HepG2 (cell line): Measurements from ENCODE around the gene SUCLG1. TPM values are rescaled to one million over a fixed set of nuclear protein-coding genes. Genes with fewer than 3 reads are reported as not detected.
A peak's percentile ranks its signal among the peaks of the same experiment; 100 is the strongest.

ENCODE experiments used
- FIP1L1 ChIP-seq: fragments of 200-400 bp; formaldehyde crosslinking; IDR thresholded peaks from 2 replicates; pipeline ENCODE4 v1.6.1; 2018; ENCODE audit warnings: low read depth, mild to moderate bottlenecking, low read length, moderate library complexity, borderline replicate concordance; ENCODE audit not compliant: insufficient read depth
- FOSL2 ChIP-seq: sonication (generic); formaldehyde crosslinking; IDR thresholded peaks from 2 replicates; pipeline ENCODE4 v1.4.0; 2020; ENCODE audit warnings: missing genetic modification reagents
- KAT8 ChIP-seq: IDR thresholded peaks from 2 replicates; pipeline ENCODE4 v1.6.1; 2016; ENCODE audit warnings: missing genetic modification reagents, missing compliant biosample characterization
- NFKBIZ ChIP-seq: IDR thresholded peaks from 2 replicates; pipeline ENCODE4 v1.6.1; 2018; ENCODE audit warnings: missing genetic modification reagents, missing compliant biosample characterization
- SYNCRIP ChIP-seq: fragments of 200-400 bp; formaldehyde crosslinking; IDR thresholded peaks from 2 replicates; pipeline ENCODE4 v1.6.1; 2018; ENCODE audit warnings: mild to moderate bottlenecking, low read depth, low read length; ENCODE audit not compliant: insufficient read depth
- YY1 ChIP-seq: IDR thresholded peaks from 2 replicates; pipeline ENCODE4 v1.6.1; 2011; ENCODE audit warnings: low read length, low read depth, moderate library complexity, mild to moderate bottlenecking; ENCODE audit not compliant: insufficient read depth, insufficient replicate concordance
- ZC3H13 ChIP-seq: sonication (generic); formaldehyde crosslinking; IDR thresholded peaks from 2 replicates; pipeline ENCODE4 v1.8.1; 2023; ENCODE audit warnings: mild to moderate bottlenecking, missing genetic modification reagents, moderate library complexity
- ZNF124 ChIP-seq: sonication (generic); formaldehyde crosslinking; IDR thresholded peaks from 2 replicates; pipeline ENCODE4 v1.4.0; 2020; ENCODE audit warnings: missing genetic modification reagents
- ZNF337 ChIP-seq: sonication (generic); formaldehyde crosslinking; IDR thresholded peaks from 2 replicates; pipeline ENCODE4 v1.5.1; 2020; ENCODE audit warnings: missing genetic modification reagents, low read depth, mild to moderate bottlenecking, borderline replicate concordance
- ZNF343 ChIP-seq: sonication (generic); formaldehyde crosslinking; IDR thresholded peaks from 2 replicates; pipeline ENCODE4 v1.4.0; 2020; ENCODE audit warnings: mild to moderate bottlenecking, missing genetic modification reagents
- ZNF350 ChIP-seq: sonication (generic); formaldehyde crosslinking; IDR thresholded peaks from 2 replicates; pipeline ENCODE4 v1.4.0; 2020; ENCODE audit warnings: mild to moderate bottlenecking, low read depth, missing genetic modification reagents, borderline replicate concordance
- ZNF446 ChIP-seq: sonication (generic); formaldehyde crosslinking; IDR thresholded peaks from 2 replicates; pipeline ENCODE4 v1.5.0; 2020; ENCODE audit warnings: mild to moderate bottlenecking, missing genetic modification reagents
- polyA plus RNA-seq, 8 experiments: library from polyadenylated mRNA; depleted of rRNA in 3 of 8; stranded (reverse) in 7 of 8; unstranded in 1 of 8; fragments of >200 nt; fragmentation: Illumina TruSeq in 4 of 8; extraction: Trizol in 4 of 8; gene quantifications; 2 replicates each; pipeline versions ENCODE4 v1.2.1 to v1.2.3, GENCODE V29; 2011 to 2016; ENCODE audit warnings: low read depth in 4 of 8, missing spikeins in 1 of 8, mixed read lengths in 1 of 8; ENCODE audit not compliant: insufficient read depth in 1 of 8
- total RNA-seq, 5 experiments: library from RNA; depleted of rRNA; stranded (reverse); fragments of >200 nt; fragmentation: Illumina TruSeq; extraction: Trizol; gene quantifications; 2 replicates each; pipeline ENCODE4 v1.2.3, GENCODE V29; 2016; ENCODE audit warnings: low read depth in 1 of 5
- TF ChIP-seq, protein P1 (sequence below), 2 experiments: sonication (generic) in 1 of 2; formaldehyde crosslinking in 1 of 2; IDR thresholded peaks; 2 replicates each; pipeline versions ENCODE4 v1.5.1 to v1.6.1; 2011 to 2020; ENCODE audit warnings: borderline replicate concordance in 1 of 2, low read depth in 1 of 2, low read length in 1 of 2, mild to moderate bottlenecking in 1 of 2, missing genetic modification reagents in 1 of 2, moderate library complexity in 1 of 2
- TF ChIP-seq, protein P2 (sequence below): sonication (generic); formaldehyde crosslinking; conservative IDR thresholded peaks from 2 replicates; pipeline ENCODE4 v1.8.1; 2023; ENCODE audit warnings: missing genetic modification reagents
- TF ChIP-seq, protein P3 (sequence below): sonication (generic); formaldehyde crosslinking; IDR thresholded peaks from one replicate; pipeline ENCODE4 v1.5.1; 2020; ENCODE audit warnings: mild to moderate bottlenecking, missing genetic modification reagents; ENCODE audit errors: not compliant biosample characterization

SUCLG1 gene
- total and polyA plus RNA-seq, 2 of the 13 experiments (the other 11 are each of a cell fraction or from before 2014, with no cell fraction given): 58.7 to 121 TPM

DNA sequence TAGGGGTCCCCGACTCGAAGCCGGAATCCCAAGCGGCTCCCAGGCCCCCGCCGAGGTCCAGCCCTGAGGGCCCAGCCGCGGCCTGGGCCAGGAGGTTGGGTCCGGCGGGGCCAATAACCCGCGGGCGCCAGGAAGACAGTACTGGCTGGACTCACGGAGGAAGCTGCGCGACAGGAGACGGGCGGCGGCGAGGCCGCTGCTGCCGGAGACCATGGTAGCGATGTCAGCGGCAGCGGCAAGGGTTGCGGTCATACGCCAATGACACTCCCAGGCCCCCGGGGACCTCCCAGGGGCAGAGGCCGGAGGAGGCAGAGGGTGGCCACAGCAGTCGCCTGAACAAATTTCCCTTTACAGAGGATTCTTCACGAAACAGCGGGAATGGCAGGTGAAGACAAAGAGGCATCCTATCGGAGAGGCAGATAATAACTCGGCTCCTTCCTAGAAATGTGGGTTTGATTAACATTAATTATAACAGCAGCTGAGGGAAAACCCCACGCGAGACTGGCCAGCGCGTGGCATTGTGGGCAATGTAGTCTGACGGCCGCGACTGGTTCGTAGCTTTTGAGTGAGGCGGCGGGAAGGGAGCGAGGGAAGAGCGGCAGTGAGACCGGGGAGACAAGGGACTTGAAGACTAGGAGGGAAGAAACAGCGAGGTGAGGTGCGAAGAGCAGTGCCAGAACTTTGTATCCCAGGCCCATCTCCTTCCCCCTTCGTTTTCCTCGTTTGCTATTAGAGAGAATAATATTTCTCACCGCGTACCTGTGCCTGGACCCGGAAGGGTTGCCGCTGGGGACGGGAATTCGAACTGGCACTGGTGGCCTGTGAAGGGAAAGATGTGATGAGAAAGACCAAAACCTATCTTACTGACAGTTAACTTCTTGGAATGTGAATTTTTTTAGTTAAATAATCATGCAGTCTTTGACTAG is at the start of gene SUCLG1 (continued):
- peak; percentile 82 for TF ChIP-seq KAT8 (CRISPR knock-in tag)
- TF ChIP-seq ZNF337 (CRISPR knock-in tag): no peak
- TF ChIP-seq ZNF124 (CRISPR knock-in tag): no peak
- no peak for TF ChIP-seq NFKBIZ (CRISPR knock-in tag)
- no peak for TF ChIP-seq SYNCRIP
- TF ChIP-seq ZNF446 (CRISPR knock-in tag): no peak
- TF ChIP-seq ZC3H13 (CRISPR knock-in tag): no peak; the same call in 1 of the 2 replicates
- TF ChIP-seq YY1: no peak
- TF ChIP-seq, protein P1, sequence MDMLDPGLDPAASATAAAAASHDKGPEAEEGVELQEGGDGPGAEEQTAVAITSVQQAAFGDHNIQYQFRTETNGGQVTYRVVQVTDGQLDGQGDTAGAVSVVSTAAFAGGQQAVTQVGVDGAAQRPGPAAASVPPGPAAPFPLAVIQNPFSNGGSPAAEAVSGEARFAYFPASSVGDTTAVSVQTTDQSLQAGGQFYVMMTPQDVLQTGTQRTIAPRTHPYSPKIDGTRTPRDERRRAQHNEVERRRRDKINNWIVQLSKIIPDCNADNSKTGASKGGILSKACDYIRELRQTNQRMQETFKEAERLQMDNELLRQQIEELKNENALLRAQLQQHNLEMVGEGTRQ (IDR thresholded peaks at IDR 0.05; ENCODE audit: low read depth, low read length): no peak
- TF ChIP-seq, protein P1 (CRISPR knock-in tag; IDR thresholded peaks at IDR 0.05; ENCODE audit: borderline replicate concordance): no peak
- TF ChIP-seq FIP1L1: 0 out of 2 replicates have a peak, but pooled peaks have one; percentile 21
- TF ChIP-seq FOSL2 (CRISPR knock-in tag): no peak; the same call in none of the 2 replicates
- TF ChIP-seq, protein P2, sequence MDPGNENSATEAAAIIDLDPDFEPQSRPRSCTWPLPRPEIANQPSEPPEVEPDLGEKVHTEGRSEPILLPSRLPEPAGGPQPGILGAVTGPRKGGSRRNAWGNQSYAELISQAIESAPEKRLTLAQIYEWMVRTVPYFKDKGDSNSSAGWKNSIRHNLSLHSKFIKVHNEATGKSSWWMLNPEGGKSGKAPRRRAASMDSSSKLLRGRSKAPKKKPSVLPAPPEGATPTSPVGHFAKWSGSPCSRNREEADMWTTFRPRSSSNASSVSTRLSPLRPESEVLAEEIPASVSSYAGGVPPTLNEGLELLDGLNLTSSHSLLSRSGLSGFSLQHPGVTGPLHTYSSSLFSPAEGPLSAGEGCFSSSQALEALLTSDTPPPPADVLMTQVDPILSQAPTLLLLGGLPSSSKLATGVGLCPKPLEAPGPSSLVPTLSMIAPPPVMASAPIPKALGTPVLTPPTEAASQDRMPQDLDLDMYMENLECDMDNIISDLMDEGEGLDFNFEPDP (CRISPR knock-in tag): no peak
- peak; percentile 84; the same call in 1 of the 2 replicates for TF ChIP-seq ZNF350 (CRISPR knock-in tag)
- TF ChIP-seq, protein P3, sequence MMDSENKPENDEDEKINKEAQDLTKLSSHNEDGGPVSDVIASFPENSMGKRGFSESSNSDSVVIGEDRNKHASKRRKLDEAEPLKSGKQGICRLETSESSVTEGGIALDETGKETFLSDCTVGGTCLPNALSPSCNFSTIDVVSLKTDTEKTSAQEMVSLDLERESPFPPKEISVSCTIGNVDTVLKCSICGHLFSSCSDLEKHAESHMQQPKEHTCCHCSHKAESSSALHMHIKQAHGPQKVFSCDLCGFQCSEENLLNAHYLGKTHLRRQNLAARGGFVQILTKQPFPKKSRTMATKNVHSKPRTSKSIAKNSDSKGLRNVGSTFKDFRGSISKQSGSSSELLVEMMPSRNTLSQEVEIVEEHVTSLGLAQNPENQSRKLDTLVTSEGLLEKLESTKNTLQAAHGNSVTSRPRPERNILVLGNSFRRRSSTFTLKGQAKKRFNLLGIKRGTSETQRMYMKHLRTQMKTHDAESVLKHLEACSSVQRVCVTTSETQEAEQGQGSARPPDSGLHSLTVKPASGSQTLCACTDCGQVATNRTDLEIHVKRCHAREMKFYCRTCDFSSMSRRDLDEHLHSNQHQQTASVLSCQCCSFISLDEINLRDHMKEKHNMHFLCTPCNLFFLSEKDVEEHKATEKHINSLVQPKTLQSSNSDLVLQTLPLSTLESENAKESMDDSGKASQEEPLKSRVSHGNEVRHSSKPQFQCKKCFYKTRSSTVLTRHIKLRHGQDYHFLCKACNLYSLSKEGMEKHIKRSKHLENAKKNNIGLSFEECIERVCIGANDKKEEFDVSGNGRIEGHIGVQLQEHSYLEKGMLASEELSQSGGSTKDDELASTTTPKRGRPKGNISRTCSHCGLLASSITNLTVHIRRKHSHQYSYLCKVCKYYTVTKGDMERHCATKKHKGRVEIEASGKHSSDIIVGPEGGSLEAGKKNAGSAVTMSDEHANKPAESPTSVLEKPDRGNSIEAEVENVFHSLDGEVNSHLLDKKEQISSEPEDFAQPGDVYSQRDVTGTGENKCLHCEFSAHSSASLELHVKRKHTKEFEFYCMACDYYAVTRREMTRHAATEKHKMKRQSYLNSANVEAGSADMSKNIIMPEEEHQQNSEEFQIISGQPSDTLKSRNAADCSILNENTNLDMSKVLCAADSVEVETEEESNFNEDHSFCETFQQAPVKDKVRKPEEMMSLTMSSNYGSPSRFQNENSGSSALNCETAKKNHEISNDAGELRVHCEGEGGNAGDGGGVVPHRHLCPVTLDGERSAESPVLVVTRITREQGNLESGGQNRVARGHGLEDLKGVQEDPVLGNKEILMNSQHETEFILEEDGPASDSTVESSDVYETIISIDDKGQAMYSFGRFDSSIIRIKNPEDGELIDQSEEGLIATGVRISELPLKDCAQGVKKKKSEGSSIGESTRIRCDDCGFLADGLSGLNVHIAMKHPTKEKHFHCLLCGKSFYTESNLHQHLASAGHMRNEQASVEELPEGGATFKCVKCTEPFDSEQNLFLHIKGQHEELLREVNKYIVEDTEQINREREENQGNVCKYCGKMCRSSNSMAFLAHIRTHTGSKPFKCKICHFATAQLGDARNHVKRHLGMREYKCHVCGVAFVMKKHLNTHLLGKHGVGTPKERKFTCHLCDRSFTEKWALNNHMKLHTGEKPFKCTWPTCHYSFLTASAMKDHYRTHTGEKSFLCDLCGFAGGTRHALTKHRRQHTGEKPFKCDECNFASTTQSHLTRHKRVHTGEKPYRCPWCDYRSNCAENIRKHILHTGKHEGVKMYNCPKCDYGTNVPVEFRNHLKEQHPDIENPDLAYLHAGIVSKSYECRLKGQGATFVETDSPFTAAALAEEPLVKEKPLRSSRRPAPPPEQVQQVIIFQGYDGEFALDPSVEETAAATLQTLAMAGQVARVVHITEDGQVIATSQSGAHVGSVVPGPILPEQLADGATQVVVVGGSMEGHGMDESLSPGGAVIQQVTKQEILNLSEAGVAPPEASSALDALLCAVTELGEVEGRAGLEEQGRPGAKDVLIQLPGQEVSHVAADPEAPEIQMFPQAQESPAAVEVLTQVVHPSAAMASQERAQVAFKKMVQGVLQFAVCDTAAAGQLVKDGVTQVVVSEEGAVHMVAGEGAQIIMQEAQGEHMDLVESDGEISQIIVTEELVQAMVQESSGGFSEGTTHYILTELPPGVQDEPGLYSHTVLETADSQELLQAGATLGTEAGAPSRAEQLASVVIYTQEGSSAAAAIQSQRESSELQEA: no peak
- peak; percentile 35; the same call in 1 of the 2 replicates for TF ChIP-seq ZNF343
